Measurements from ENCODE around the gene OR13H1. TPM values are rescaled to one million over a fixed set of nuclear protein-coding genes. Genes with fewer than 3 reads are reported as not detected.
"Not testable (repeated sequence)": the region's sequence is repeated elsewhere in the genome, so short reads cannot be mapped to it uniquely, and the experiment has no call there.

OR13H1 gene
- total and polyA plus RNA-seq, 2 donors from 2014 or later, result not detected

- Histone ChIP-seq H3K36me3 (ENCODE audit: control insufficient read depth in 2 of 3, insufficient read depth in 3 of 3, low read length in 3 of 3) (no peaks in the 10 kb centered on the region), H3K27ac (ENCODE audit: low read depth in 2 of 2, low read length in 2 of 2) (no peak overlapping the region), H3K4me1 (ENCODE audit: control insufficient read depth in 2 of 3, insufficient read depth in 2 of 3, low read depth in 1 of 3, low read length in 3 of 3) (no peaks in the 10 kb centered on the region), H3K9ac (ENCODE audit: low read length in 3 of 3) (no peak overlapping the region), H3K4me3 (ENCODE audit: low read length in 3 of 3) (no peak overlapping the region), H3K9me3 (ENCODE audit: control insufficient read depth in 2 of 3, insufficient read depth in 1 of 3, low read length in 3 of 3) (no peaks in the 10 kb centered on the region), H3K27me3 (ENCODE audit: control insufficient read depth, insufficient read depth, low read length) (peaks cover 5% of the 10 kb centered on the region)
- FAIRE-seq (no peak), DNase-seq (no peak)
- intact Hi-C loops (cut with DNase I), result no loop called here
- TF ChIP-seq, protein P1, sequence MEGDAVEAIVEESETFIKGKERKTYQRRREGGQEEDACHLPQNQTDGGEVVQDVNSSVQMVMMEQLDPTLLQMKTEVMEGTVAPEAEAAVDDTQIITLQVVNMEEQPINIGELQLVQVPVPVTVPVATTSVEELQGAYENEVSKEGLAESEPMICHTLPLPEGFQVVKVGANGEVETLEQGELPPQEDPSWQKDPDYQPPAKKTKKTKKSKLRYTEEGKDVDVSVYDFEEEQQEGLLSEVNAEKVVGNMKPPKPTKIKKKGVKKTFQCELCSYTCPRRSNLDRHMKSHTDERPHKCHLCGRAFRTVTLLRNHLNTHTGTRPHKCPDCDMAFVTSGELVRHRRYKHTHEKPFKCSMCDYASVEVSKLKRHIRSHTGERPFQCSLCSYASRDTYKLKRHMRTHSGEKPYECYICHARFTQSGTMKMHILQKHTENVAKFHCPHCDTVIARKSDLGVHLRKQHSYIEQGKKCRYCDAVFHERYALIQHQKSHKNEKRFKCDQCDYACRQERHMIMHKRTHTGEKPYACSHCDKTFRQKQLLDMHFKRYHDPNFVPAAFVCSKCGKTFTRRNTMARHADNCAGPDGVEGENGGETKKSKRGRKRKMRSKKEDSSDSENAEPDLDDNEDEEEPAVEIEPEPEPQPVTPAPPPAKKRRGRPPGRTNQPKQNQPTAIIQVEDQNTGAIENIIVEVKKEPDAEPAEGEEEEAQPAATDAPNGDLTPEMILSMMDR (IDR thresholded peaks at IDR 0.05; ENCODE audit: borderline replicate concordance, extremely low read depth, insufficient read depth), result no peak
Measured at GRCh38 chrX:131544218-131544617, 344 bp downstream of the OR13H1 start.

- Histone ChIP-seq H3K4me1 (ENCODE audit: control insufficient read depth in 2 of 3, insufficient read depth in 2 of 3, low read depth in 1 of 3, low read length in 3 of 3) (no peaks in the 10 kb centered on the region), H3K36me3 (ENCODE audit: control insufficient read depth in 2 of 3, insufficient read depth in 3 of 3, low read length in 3 of 3) (no peaks in the 10 kb centered on the region), H3K4me3 (ENCODE audit: low read length in 3 of 3) (no peak overlapping the region), H3K9me3 (ENCODE audit: control insufficient read depth in 2 of 3, insufficient read depth in 1 of 3, low read length in 3 of 3) (no peaks in the 10 kb centered on the region), H3K27me3 (ENCODE audit: control insufficient read depth, insufficient read depth, low read length) (peaks cover 7% of the 10 kb centered on the region), H3K9ac (ENCODE audit: low read length in 3 of 3) (no peak overlapping the region), H3K27ac (ENCODE audit: low read depth in 2 of 2, low read length in 2 of 2) (no peak overlapping the region)
- intact Hi-C loops (cut with DNase I), result no loop called here
- TF ChIP-seq, protein P1 (IDR thresholded peaks at IDR 0.05; ENCODE audit: borderline replicate concordance, extremely low read depth, insufficient read depth), result no peak
- FAIRE-seq (no peak), DNase-seq (no peak)
Measured at GRCh38 chrX:131549011-131549410, 5.1 kb downstream of the OR13H1 start.

- H3K9ac ChIP-seq (ENCODE audit: low read length in 3 of 3); H3K27ac ChIP-seq (ENCODE audit: low read depth in 2 of 2, low read length in 2 of 2); DNase-seq; H3K27me3 ChIP-seq (ENCODE audit: control insufficient read depth, insufficient read depth, low read length); H3K36me3 ChIP-seq (ENCODE audit: control insufficient read depth in 2 of 3, insufficient read depth in 3 of 3, low read length in 3 of 3); FAIRE-seq; intact Hi-C loops (cut with DNase I); H3K4me3 ChIP-seq (ENCODE audit: low read length in 3 of 3); H3K9me3 ChIP-seq (ENCODE audit: control insufficient read depth in 2 of 3, insufficient read depth in 1 of 3, low read length in 3 of 3); H3K4me1 ChIP-seq (ENCODE audit: control insufficient read depth in 2 of 3, insufficient read depth in 2 of 3, low read depth in 1 of 3, low read length in 3 of 3): not testable (repeated sequence)
Measured at GRCh38 chrX:131552453-131552852, 8.6 kb downstream of the OR13H1 start.

DNA sequence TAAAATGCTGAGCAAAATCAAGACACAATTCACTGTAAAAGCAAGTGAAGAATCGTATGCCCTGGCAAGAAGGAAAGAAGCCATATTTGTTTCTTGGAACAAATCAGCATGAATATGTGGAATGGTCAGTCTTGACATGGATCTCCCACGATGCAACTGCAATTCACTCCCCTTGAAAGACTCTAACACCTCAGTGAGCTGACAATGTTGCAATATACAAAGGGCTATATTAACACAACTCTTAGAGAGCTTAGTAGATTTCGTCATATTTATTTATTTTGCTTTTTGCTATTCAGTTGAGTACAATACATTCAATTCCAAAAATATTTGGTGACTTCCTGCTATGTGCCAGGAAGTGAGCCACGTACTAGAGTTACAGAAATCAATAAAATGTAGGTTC, 14.7 kb downstream of the OR13H1 start:
- Histone ChIP-seq H3K36me3 (ENCODE audit: control insufficient read depth in 2 of 3, insufficient read depth in 3 of 3, low read length in 3 of 3) (no peaks in the 10 kb centered on the region), H3K4me1 (ENCODE audit: control insufficient read depth in 2 of 3, insufficient read depth in 2 of 3, low read depth in 1 of 3, low read length in 3 of 3) (no peaks in the 10 kb centered on the region), H3K9me3 (ENCODE audit: control insufficient read depth in 2 of 3, insufficient read depth in 1 of 3, low read length in 3 of 3) (no peaks in the 10 kb centered on the region), H3K27ac (ENCODE audit: low read depth in 2 of 2, low read length in 2 of 2) (no peak overlapping the region), H3K9ac (ENCODE audit: low read length in 3 of 3) (no peak overlapping the region), H3K4me3 (ENCODE audit: low read length in 3 of 3) (no peak overlapping the region), H3K27me3 (ENCODE audit: control insufficient read depth, insufficient read depth, low read length) (peaks cover 3% of the 10 kb centered on the region)
- TF ChIP-seq, protein P1 (IDR thresholded peaks at IDR 0.05; ENCODE audit: borderline replicate concordance, extremely low read depth, insufficient read depth), result no peak
- intact Hi-C loops (cut with DNase I), result no loop called here
- no peak for FAIRE-seq
- no peak for DNase-seq
